GM19463 (cell line): ENCODE measurements around the gene TBC1D17.

Source experiments
- ATAC-seq: cut with Tn5 transposase; IDR thresholded peaks from one replicate; pipeline ENCODE4 v1.9.1; 2021; ENCODE audit warnings: mild to moderate bottlenecking, moderate library complexity; ENCODE audit not compliant: unreplicated experiment

TBC1D17 gene

DNA sequence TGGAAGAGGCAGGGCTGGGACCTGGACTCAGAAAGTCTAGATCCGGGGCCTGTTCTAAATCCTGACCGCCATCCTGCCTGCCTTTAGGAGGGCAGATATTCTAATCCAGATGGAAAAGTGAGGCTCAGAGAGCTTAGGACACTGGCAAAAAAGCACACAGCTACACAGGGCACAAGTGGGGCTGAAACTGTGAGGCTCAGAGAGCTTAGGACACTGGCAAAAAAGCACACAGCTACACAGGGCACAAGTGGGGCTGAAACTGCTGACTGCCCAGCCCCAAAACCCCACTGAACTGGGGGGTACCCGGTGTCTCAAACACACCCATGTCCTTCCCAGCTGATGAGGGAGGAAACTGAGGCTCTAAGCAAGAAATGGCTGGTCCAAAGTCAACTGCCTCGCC is 2.3 kb upstream of the TBC1D17 start:
- no peak for ATAC-seq

DNA sequence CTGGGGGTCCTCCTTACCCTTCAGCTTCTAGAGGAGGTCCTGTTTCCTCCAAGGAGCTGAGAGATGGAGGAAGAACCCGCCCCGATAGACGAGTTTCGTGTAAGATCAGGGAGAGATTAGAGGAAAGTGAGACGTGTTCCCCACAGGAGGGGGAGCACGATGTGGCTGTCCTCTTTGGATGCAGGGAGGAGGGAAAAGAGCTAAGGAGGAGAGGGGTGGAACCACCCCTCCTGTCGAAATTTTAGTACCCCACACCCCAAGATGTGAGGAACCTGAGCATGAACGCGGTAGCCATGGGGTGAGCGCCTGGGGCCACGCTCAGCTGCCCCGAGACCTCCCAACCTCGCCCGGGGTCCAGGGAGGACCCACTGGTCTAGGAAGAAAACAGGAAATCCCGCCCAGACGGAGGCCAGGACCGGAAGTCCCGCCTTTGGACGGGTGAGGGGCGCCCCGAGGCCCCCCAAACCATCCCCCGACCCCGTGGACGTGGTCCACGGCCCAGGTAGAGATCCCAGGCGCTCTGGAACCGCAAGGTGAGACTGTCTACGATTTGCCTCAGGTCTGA is 1.6 kb upstream of the TBC1D17 start:
- no peak for ATAC-seq

GRCh38 chr19:49876422-49877019 is 981 bp upstream of the TBC1D17 start:
- peak; percentile 44 for ATAC-seq

DNA sequence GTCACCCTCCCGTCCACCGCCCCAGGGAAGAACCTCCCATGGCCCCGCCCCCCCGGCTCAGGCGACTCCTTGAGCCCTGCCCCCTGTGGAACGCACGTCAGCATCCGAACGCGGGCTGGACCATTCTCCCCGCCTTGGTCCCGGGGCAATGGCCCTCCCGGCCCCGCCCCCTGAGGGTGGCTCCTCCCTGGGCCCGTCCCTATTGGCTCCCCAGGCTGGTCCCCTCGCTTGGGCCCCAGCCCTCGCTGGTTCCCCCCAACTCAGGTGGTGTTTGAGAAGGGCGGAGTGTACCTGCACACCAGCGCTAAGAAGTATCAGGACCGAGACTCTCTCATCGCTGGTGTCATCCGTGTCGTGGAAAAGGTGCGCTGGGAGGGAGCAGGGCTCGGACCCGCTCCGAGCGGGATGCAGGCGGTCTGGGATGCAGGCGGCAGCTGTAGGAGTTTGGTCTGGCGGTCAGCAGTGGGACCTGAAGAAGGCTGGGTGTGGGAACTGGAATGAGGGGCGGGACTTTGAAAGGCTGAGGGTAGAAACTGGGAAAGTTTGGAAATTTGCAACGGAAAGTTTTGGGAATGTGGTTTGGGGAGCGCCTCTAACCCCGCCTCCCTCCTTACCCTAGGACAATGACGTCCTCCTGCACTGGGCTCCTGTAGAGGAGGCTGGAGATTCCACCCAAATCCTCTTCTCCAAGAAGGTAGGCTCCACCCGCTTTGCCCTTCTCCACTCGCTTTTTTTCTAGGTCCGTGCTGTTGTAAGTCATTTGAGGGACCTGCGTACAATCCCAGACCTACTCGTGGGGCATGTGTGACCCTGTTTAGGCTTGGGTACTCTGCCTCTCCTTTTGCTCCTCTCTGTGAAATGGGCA is 609 bp downstream of the TBC1D17 start:
- peak; percentile 53 for ATAC-seq

DNA sequence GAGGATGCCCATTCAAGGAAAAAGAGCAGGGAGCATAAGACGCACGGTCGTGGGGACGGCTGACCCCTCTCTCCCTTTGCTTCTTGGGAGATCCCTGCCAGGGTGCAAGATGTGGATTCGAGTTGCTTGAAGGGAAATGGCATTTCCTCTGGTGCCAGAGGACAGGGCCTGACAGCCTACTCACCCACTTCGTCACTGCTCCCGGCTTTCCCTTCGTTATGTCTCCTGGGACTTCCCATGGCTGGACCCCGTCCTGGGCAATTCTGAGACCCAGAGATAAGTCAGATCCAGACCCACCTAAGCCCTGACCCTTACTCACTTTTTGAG is 1.2 kb downstream of the TBC1D17 start:
- ATAC-seq, result no peak

DNA sequence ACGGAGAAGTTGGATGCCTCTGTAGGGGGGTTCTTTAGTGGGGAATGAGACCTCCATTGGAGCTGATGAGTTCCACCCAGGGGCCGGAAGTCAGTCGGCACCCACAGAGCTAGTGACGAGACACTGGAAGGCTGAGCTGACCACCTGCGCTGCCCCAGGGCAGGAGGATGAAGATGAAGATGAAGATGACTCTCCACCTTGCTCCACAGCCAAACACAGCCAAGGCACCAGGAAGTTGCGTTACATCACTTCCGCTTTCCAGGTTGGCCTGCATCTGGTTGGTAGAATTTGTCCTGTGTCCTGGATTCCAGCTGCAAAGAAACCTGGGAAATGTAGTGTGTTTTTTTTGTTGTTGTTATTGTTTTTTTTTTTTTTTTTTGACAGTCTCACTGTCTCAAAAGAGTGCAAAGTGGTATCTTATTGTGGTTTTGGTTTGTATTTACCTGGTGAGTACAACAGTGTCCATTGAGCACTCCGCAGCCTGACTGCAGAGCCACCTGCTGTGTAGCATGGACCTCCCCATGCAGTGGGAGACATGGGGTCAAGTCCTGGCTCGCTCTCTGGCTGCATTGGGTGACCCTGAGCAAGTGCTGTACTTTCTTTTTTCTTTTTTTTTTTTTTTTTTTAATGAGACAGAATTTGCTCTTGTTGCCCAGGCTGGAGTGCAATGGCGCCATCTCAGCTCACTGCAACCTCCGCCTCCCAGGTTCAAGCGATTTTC is 1.9 kb downstream of the TBC1D17 start:
- ATAC-seq, result no peak

DNA sequence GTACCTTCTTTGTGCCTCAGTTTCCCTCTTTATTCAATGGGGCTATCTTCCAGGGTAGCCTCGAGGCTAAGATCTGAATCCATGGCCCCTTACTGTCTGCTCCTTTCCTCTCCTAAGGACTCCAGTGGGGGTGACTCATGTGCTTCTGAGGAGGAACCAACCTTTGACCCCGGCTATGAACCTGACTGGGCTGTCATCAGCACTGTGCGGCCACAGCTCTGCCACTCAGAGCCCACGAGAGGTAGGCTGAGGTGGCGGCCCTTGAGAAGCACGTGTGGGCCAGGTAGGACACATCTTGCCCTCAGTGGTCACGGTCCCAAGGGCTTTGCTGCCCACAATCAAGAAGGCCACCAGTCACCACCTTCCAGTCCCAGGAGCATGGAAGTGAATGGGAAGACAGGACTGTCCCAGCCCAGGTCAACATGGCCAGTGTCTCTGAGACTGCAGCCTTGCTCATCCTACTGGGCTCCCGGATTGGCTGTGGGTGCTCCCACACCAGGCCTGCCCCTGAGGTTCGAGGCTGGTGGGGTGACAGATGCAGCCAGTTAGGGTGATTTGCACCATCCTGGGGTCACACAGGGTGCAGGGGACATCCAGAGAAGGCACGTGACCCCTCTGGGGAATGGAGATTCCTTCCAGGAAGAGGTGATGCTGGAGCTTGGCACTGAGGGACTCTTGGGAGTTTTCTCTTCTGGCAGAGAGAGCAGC is 2.8 kb downstream of the TBC1D17 start:
- ATAC-seq, result no peak

DNA sequence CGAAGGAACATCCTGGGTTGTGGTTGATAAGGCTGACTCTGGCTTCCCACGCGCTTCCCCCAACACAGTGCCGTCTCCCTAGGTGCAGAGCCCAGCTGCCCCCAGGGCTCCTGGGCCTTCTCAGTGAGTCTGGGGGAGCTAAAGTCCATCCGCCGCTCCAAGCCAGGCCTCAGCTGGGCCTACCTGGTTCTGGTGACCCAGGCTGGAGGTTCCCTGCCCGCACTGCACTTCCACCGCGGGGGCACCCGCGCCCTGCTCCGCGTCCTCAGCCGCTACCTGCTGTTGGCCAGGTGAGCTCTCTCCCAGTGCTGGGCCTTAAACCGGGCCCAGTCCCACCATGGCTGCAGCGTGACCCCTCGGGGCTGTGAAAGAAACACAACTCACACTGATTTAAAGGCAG is 3.7 kb downstream of the TBC1D17 start:
- no peak for ATAC-seq

- no peak for ATAC-seq
Measured at GRCh38 chr19:49881672-49882394, 4.3 kb downstream of the TBC1D17 start.

GRCh38 chr19:49882643-49883042 is 5.1 kb downstream of the TBC1D17 start:
- no peak for ATAC-seq

- no peak for ATAC-seq
Measured at GRCh38 chr19:49883094-49883493, 5.6 kb downstream of the TBC1D17 start.

DNA sequence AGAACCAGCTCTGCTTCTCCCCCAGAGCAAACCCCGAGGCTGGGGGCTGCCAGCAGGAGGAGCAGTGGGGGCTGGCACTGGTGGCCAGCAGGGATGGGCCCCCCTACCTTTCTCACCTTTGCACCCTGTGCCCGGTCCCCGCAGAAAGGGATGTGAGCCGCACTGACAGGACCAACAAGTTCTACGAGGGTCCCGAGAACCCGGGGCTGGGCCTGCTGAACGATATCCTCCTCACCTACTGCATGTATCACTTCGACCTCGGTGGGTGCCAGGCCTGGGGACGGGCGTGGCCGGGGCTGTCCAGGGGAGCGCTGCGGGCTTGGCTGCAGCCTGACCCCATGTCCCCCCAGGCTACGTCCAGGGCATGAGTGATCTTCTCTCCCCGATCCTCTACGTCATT is 6.6 kb downstream of the TBC1D17 start:
- no peak for ATAC-seq

DNA sequence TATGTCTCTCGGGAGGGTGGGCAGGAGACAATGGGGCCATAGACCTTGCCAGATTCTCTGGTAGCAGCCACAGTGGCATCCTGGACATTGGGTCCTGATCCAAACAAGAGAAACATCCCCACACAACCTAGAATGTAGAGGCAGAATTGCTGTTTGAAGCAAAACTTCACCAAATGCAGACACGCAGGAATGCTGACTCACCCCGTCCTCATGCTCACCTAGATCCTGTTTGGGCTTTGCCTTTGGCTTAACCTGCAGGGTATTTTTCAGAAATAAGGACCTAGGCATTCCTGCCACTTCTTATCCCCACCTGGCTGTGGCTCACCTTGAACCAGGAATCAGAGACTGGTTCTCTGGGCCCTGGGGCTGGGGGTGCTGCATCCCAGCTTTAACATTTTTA is 7.3 kb downstream of the TBC1D17 start:
- ATAC-seq, result no peak

DNA sequence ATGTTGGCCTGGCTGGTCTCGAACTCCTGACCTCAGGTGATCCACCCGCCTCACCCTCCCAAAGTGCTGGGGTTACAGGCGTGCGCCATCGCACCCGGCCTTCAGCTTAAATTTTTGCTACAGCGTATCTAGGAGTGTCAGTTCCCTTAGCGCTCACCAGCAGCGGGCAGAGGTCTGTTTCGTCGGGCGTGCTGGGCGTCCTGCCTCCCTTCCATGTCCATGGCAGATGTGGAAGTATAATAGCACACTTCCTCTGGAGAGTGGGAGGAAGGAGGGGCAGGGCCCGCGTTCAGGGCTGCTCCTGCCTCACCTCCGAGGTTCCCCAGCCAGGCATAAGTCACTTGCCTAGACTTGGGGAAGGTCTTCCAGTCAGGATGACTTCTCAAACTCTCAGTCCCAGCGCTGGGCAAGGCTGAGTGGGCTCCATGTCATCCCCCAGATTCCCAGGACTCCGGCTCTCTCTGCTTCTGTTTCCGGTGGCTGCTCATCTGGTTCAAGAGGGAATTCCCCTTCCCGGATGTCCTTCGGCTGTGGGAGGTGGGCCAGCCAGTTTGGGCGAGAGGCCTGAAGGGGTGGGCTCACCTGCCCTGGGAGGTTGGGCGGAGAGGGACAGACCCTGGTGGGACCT is 9.6 kb downstream of the TBC1D17 start:
- ATAC-seq, result no peak

- ATAC-seq, result no peak
Measured at GRCh38 chr19:49887665-49888509, 10.4 kb downstream of the TBC1D17 start.

- no peak for ATAC-seq
Measured at GRCh38 chr19:49888510-49888824, 11.0 kb downstream of the TBC1D17 start.

DNA sequence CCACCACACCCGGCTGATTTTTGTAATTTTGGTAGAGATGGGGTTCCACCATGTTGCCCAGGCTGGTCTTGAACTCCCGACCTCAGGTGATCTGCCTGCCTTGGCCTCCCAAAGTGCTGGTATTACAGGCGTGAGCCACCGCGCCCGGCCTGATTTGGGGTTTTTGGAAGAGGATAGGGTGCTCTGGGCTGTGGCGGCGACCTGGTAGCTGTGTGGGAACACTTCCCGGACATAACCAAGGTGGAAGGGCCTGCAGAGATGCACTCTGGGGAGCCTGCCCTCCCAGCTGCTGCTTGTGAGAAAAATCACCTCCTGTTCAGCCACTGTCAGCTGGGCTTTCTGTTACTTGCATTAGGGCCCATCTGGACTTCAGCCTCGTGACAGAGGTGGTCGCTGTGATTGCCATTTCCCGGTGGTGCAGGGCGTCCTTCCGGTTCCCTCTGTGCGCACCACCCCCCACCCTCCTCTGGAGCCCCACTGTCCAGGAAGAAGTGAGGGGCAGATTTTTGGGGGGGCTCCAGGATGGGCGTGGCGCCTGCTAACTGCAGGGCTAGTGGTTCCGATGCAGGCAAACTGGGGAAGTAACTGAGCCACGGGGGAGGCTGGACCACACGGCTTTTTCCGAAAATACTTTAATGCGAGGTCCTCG is 11.7 kb downstream of the TBC1D17 start:
- ATAC-seq, result no peak

DNA sequence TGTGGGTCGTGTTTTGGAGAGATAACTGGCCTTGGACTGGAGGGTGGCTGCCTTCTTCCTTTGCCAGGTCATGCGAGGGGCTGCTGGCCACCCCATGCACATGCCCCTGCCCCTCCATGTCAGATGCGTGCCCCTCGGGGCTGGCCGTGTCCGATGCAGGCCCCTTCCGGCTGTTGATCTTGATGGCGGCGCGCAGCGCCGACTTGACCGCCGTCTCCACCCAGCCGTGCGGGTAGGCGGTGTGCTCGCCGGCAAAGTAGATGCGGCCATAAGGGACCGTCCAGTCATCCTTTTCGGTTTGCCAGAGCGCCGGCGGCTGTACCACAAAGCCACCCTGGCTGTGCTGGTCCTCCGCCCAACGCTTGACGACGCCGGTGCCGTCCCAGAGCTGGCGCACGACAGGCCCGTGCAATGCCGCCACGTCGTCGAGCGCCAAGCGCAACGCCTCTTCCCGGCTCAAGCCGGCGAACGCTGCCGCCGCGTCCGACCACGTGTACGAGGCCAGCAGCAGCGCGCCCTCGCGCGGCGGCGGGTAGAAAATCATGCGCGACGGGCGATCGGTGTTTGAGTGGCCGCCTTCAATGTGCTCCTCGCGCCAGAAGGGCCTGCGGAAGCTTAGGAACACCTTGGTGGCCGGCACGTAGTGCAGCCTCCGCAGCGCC is 12.3 kb downstream of the TBC1D17 start:
- no peak for ATAC-seq
